Calu3 (cell line): ENCODE measurements around the gene FYB1. TPM values are rescaled to one million over a fixed set of nuclear protein-coding genes. Genes with fewer than 3 reads are reported as not detected.

ENCODE experiments used
- BruUV-seq: library from RNA; stranded (reverse); fragments of 400-500 nt; replicated peaks from 2 replicates; lab custom pipeline; 2021; lab: Mats Ljungman, UMichigan
- CTCF ChIA-PET: fragments of 300-600 bp; sonication (Branson Sonifier 250); formaldehyde crosslinking; loops from one replicate; lab custom pipeline; 2022; ENCODE audit warnings: antibody characterized with exemption; lab: Charles Lee
- DNase-seq: peaks from one replicate; pipeline ENCODE4 v3.0.0; 2022
- H3K27ac Mint-ChIP-seq: one replicate; pipeline ENCODE4 v1.8.0; 2022; ENCODE audit warnings: mixed read lengths; ENCODE audit not compliant: unreplicated experiment
- H3K27me3 Mint-ChIP-seq: one replicate; pipeline ENCODE4 v1.8.0; 2022; ENCODE audit warnings: mixed read lengths; ENCODE audit not compliant: unreplicated experiment
- H3K36me3 Mint-ChIP-seq: one replicate; pipeline ENCODE4 v1.8.0; 2022; ENCODE audit warnings: mild to moderate bottlenecking, moderate library complexity, mixed read lengths; ENCODE audit not compliant: insufficient read depth, unreplicated experiment
- H3K4me1 Mint-ChIP-seq: one replicate; pipeline ENCODE4 v1.8.0; 2022; ENCODE audit warnings: mild to moderate bottlenecking, low read depth, mixed read lengths; ENCODE audit not compliant: unreplicated experiment
- H3K4me3 Mint-ChIP-seq: one replicate; pipeline ENCODE4 v1.8.0; 2022; ENCODE audit warnings: mild to moderate bottlenecking, low read depth, moderate library complexity, mixed read lengths; ENCODE audit not compliant: unreplicated experiment
- H3K9me3 Mint-ChIP-seq: one replicate; pipeline ENCODE4 v1.8.0; 2022; ENCODE audit warnings: low read depth, mixed read lengths; ENCODE audit not compliant: unreplicated experiment
- intact Hi-C: fragments of 100-400 bp; cut with micrococcal nuclease; formaldehyde crosslinking; loops from one replicate; pipeline ENCODE4 v1.10.0; 2022; ENCODE audit not compliant: unreplicated experiment
- total RNA-seq: library from RNA; stranded (reverse); gene quantifications from 2 replicates; pipeline ENCODE4 v1.2.3, GENCODE V29; 2022
- TF ChIP-seq, protein P1 (sequence below): fragments of 200-600 bp; IDR thresholded peaks from one replicate; pipeline ENCODE4 v1.8.0; 2022; ENCODE audit warnings: antibody characterized with exemption; ENCODE audit not compliant: unreplicated experiment

The FYB1 gene
- total RNA-seq, 1 experiment from 2014 or later, result 42.8 TPM

DNA sequence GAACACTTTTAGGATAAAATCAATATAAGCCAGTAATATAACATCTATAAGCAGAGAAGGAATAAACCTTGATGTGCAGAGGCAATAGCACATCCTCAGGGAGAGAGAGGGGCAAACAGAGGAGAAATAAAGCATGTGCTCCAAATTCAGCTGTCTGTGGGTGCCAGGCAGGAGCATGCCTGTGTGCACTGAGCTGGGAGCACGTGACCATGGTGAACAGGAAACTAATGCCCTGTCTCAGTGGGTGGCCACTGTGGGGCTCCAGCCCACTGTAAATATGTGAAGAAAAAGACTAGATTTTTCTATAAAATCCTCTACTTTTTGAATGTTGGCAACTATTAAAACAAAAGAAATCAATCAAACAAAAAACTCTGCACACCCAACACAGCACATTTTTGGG lies 55.3 kb downstream of the FYB1 start:
- Mint-ChIP-seq H3K9me3 (peaks cover 2% of the 10 kb centered on the region), H3K27me3 (no peaks in the 10 kb centered on the region), H3K4me3 (no peak overlapping the region), H3K36me3 (no peaks in the 10 kb centered on the region), H3K4me1 (peaks cover 41% of the 10 kb centered on the region), H3K27ac (no peak overlapping the region)
- DNase-seq, result no peak
- no TSS peak for BruUV-seq
- CTCF ChIA-PET, result no interaction called here
- TF ChIP-seq, protein P1, sequence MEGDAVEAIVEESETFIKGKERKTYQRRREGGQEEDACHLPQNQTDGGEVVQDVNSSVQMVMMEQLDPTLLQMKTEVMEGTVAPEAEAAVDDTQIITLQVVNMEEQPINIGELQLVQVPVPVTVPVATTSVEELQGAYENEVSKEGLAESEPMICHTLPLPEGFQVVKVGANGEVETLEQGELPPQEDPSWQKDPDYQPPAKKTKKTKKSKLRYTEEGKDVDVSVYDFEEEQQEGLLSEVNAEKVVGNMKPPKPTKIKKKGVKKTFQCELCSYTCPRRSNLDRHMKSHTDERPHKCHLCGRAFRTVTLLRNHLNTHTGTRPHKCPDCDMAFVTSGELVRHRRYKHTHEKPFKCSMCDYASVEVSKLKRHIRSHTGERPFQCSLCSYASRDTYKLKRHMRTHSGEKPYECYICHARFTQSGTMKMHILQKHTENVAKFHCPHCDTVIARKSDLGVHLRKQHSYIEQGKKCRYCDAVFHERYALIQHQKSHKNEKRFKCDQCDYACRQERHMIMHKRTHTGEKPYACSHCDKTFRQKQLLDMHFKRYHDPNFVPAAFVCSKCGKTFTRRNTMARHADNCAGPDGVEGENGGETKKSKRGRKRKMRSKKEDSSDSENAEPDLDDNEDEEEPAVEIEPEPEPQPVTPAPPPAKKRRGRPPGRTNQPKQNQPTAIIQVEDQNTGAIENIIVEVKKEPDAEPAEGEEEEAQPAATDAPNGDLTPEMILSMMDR, result no peak
- intact Hi-C loops, result no loop called here

GRCh38 chr5:39161578-39161977 lies 57.8 kb downstream of the FYB1 start:
- no peak overlapping the region for H3K27ac Mint-ChIP-seq
- DNase-seq, result no peak
- peaks cover 2% of the 10 kb centered on the region for H3K9me3 Mint-ChIP-seq
- no TSS peak for BruUV-seq
- H3K4me3 Mint-ChIP-seq, result no peak overlapping the region
- H3K36me3 Mint-ChIP-seq, result peaks cover 4% of the 10 kb centered on the region
- no peaks in the 10 kb centered on the region for H3K27me3 Mint-ChIP-seq
- H3K4me1 Mint-ChIP-seq, result peaks cover 46% of the 10 kb centered on the region
- intact Hi-C loops, result no loop called here
- CTCF ChIA-PET, result no interaction called here
- TF ChIP-seq, protein P1, result no peak

DNA sequence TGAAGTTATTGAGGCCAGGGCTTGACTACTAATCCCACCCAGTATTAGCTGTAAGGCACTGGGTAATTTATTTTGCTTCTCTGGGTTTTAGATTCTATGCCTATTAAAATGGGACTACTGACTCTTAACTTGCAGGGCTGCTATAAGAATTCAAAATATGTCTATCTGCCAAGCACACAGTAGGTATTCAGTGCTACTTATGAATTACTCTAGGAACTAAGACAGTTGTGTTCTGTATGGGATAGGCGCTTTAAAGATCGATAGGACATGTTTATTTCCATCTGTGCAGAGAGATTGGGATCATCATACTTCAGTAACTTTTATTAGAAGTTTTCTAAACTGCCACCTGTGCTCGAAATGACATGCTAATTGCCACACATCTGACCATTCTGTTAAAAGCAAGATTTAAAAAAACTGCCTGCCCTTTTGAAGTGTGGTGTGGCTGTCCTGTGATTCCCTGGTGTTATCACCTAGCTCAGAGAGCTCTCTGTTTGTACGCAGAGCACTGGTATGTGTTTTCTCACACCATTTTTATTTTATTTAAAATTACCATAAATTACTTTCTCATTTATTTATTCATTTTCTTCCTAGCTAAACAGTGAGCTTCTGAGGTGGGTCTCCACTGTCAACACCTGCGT lies 58.7 kb downstream of the FYB1 start:
- peaks cover 46% of the 10 kb centered on the region for H3K4me1 Mint-ChIP-seq
- H3K4me3 Mint-ChIP-seq, result no peak overlapping the region
- no peak overlapping the region for H3K27ac Mint-ChIP-seq
- no TSS peak for BruUV-seq
- H3K9me3 Mint-ChIP-seq, result peaks cover 2% of the 10 kb centered on the region
- H3K36me3 Mint-ChIP-seq, result peaks cover 4% of the 10 kb centered on the region
- no peaks in the 10 kb centered on the region for H3K27me3 Mint-ChIP-seq
- TF ChIP-seq, protein P1, result no peak
- DNase-seq, result no peak
- CTCF ChIA-PET, result no interaction called here
- intact Hi-C loops, result no loop called here

- TF ChIP-seq, protein P1, result no peak
- intact Hi-C loops, result no loop called here
- BruUV-seq, result no TSS peak
- H3K36me3 Mint-ChIP-seq, result peaks cover 4% of the 10 kb centered on the region
- DNase-seq, result no peak
- CTCF ChIA-PET, result no interaction called here
- H3K27ac Mint-ChIP-seq, result no peak overlapping the region
- no peak overlapping the region for H3K4me3 Mint-ChIP-seq
- peaks cover 41% of the 10 kb centered on the region for H3K4me1 Mint-ChIP-seq
- H3K9me3 Mint-ChIP-seq, result no peaks in the 10 kb centered on the region
- H3K27me3 Mint-ChIP-seq, result no peaks in the 10 kb centered on the region
Measured at GRCh38 chr5:39159811-39160490, 59.4 kb downstream of the FYB1 start.
